Parathyroid adenoma (tissue), 2 donors: Measurements from ENCODE around the gene MEF2D.

ENCODE experiments used
- H2AFZ ChIP-seq: fragments of 300-600 bp; sonication (generic); one replicate; pipeline ENCODE4 v1.7.0; 2017; ENCODE audit warnings: antibody characterized with exemption, mild to moderate bottlenecking
- H3K27ac ChIP-seq: fragments of 300-600 bp; sonication (generic); one replicate; pipeline ENCODE4 v1.7.0; 2017
- H3K27me3 ChIP-seq: fragments of 300-600 bp; sonication (generic); one replicate; pipeline ENCODE4 v1.7.0; 2017; ENCODE audit warnings: low read length; ENCODE audit not compliant: control insufficient read depth, insufficient read depth
- H3K36me3 ChIP-seq: fragments of 300-600 bp; sonication (generic); one replicate; pipeline ENCODE4 v1.7.0; 2017; ENCODE audit warnings: low read length; ENCODE audit not compliant: control insufficient read depth, insufficient read depth
- H3K4me1 ChIP-seq: fragments of 300-600 bp; sonication (generic); one replicate; pipeline ENCODE4 v1.7.0; 2017; ENCODE audit warnings: control low read depth
- H3K4me2 ChIP-seq: fragments of 300-600 bp; sonication (generic); one replicate; pipeline ENCODE4 v1.7.0; 2017; ENCODE audit warnings: low read length
- H3K4me3 ChIP-seq: fragments of 300-600 bp; sonication (generic); one replicate; pipeline ENCODE4 v1.7.0; 2017; ENCODE audit warnings: low read depth, low read length
- H3K79me2 ChIP-seq: fragments of 300-600 bp; sonication (generic); one replicate; pipeline ENCODE4 v1.7.0; 2017; ENCODE audit warnings: control low read depth
- H3K9ac ChIP-seq: fragments of 300-600 bp; sonication (generic); one replicate; pipeline ENCODE4 v1.7.0; 2017; ENCODE audit warnings: mild to moderate bottlenecking
- H3K9me3 ChIP-seq: fragments of 300-600 bp; sonication (generic); one replicate; pipeline ENCODE4 v1.7.0; 2017; ENCODE audit warnings: low read length; ENCODE audit not compliant: control insufficient read depth
- TF ChIP-seq, protein P1 (sequence below): fragments of 300-600 bp; sonication (generic); IDR thresholded peaks from one replicate; pipeline ENCODE4 v1.7.0; 2017; ENCODE audit warnings: antibody characterized with exemption, mild to moderate bottlenecking
- donor health status: primary hyperparathyroidism.

Gene MEF2D

DNA sequence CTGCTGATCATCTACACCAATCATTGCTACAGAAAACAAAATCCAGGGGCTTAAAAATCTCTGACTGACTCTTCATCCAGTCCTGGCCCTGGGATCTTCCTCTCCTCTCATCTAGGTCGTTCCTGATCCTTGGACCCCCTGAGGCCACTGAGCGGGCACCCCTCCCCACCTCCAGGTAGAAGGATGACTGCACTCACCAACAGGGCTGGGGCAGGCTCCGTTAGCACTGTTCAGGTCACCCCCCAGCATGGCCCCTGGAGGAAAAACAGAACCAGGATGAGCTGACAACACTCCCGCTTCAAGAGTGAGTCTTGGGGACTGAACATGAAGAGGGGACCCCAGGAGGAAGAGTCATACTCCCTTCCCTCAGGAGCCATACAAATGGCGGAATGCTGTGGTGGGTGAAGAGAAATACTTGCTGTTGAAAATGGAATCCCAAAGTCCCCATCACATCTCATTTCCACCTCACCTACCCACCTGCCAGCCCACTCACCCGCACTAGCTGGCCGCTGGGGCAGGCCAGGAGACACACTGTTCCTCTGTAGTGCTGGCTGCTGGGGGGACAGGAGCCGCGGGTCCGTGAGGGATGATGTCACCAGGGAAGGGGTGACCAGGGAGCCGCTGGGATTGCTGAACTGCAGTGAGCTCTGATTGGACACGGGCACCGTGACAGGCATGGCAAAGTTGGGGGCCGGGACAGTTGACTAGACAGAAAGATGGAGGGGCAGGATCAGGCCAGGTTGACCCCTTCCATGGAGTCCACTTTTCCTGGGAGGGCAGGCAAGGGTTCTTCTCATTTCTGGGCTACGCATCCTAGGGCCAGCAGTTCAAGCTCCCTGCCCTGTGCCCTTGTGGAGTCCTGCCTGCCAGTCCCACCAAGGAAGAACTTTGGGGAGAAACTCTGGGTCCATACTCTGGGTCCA is 21.2 kb downstream of the MEF2D start:
- TF ChIP-seq, protein P1, sequence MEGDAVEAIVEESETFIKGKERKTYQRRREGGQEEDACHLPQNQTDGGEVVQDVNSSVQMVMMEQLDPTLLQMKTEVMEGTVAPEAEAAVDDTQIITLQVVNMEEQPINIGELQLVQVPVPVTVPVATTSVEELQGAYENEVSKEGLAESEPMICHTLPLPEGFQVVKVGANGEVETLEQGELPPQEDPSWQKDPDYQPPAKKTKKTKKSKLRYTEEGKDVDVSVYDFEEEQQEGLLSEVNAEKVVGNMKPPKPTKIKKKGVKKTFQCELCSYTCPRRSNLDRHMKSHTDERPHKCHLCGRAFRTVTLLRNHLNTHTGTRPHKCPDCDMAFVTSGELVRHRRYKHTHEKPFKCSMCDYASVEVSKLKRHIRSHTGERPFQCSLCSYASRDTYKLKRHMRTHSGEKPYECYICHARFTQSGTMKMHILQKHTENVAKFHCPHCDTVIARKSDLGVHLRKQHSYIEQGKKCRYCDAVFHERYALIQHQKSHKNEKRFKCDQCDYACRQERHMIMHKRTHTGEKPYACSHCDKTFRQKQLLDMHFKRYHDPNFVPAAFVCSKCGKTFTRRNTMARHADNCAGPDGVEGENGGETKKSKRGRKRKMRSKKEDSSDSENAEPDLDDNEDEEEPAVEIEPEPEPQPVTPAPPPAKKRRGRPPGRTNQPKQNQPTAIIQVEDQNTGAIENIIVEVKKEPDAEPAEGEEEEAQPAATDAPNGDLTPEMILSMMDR: no peak
- H3K36me3 ChIP-seq: no peaks in the 10 kb centered on the region
- H3K4me1 ChIP-seq: peaks cover 3% of the 10 kb centered on the region
- no peak overlapping the region for H2AFZ ChIP-seq
- no peaks in the 10 kb centered on the region for H3K9me3 ChIP-seq
- H3K27me3 ChIP-seq: no peaks in the 10 kb centered on the region
- no peak overlapping the region for H3K9ac ChIP-seq
- H3K79me2 ChIP-seq: peaks cover 48% of the 10 kb centered on the region
- no peak overlapping the region for H3K4me2 ChIP-seq
- no peak overlapping the region for H3K4me3 ChIP-seq
- H3K27ac ChIP-seq: no peak overlapping the region

DNA sequence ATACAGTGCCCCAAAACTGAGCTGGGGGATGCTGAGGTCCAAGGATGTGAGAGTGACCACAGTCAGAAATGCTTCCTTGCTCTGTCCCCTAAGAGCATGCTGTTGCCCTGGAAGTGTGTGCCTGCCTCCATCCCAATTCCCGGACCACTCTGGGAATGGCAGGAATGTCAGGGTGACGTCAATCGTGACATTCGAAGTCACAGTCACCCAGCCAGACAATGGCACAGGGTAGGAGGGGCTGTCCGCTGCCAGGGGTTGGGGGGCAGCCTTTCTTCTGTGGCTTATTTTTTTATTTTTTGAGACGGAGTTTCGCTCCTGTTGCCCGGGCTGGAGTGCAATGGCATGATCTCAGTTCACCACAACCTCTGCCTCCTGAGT is 22.3 kb downstream of the MEF2D start:
- H3K9me3 ChIP-seq: no peaks in the 10 kb centered on the region
- no peaks in the 10 kb centered on the region for H3K36me3 ChIP-seq
- no peak overlapping the region for H3K9ac ChIP-seq
- H2AFZ ChIP-seq: no peak overlapping the region
- H3K4me1 ChIP-seq: peaks cover 3% of the 10 kb centered on the region
- H3K27me3 ChIP-seq: no peaks in the 10 kb centered on the region
- H3K79me2 ChIP-seq: peaks cover 40% of the 10 kb centered on the region
- TF ChIP-seq, protein P1: no peak
- H3K27ac ChIP-seq: no peak overlapping the region
- no peak overlapping the region for H3K4me3 ChIP-seq
- H3K4me2 ChIP-seq: no peak overlapping the region

DNA sequence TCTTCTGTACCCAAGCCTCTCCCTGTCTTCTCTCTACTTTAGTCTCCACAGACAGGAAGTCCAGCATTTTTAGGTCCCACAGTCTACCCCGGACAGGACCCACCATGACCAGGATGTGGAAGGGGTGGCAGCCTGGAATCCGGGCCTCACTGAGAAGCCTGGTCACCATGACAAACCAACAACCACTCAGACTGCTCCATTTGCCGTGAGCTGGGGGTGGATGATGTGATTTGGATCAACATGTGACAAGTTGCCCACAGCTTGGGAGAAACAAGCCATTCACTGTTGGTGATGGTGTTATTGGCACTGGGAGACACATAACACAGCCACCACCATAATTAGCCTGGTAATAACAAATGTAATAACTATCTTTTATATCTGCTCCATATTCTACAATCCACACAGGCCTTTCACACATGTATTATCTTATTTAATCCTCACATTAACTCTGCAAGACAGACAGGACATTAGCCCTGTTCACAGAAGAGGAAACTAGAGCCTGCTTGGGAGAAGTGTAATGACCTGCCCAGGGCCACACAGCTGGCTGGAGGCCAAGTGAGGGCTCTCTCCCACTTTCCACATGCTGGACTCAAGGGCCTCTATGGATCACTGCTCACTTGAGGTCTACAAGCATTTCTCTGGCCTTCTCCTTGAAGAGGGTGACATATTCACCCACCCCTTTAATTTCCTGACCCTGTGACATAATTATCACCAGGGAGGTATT is 22.9 kb downstream of the MEF2D start:
- H3K27ac ChIP-seq: no peak overlapping the region
- H3K4me2 ChIP-seq: no peak overlapping the region
- TF ChIP-seq, protein P1: no peak
- no peak overlapping the region for H3K9ac ChIP-seq
- no peaks in the 10 kb centered on the region for H3K27me3 ChIP-seq
- H3K4me3 ChIP-seq: no peak overlapping the region
- H3K79me2 ChIP-seq: peaks cover 34% of the 10 kb centered on the region
- no peaks in the 10 kb centered on the region for H3K36me3 ChIP-seq
- H3K9me3 ChIP-seq: no peaks in the 10 kb centered on the region
- H2AFZ ChIP-seq: no peak overlapping the region
- H3K4me1 ChIP-seq: peaks cover 3% of the 10 kb centered on the region

DNA sequence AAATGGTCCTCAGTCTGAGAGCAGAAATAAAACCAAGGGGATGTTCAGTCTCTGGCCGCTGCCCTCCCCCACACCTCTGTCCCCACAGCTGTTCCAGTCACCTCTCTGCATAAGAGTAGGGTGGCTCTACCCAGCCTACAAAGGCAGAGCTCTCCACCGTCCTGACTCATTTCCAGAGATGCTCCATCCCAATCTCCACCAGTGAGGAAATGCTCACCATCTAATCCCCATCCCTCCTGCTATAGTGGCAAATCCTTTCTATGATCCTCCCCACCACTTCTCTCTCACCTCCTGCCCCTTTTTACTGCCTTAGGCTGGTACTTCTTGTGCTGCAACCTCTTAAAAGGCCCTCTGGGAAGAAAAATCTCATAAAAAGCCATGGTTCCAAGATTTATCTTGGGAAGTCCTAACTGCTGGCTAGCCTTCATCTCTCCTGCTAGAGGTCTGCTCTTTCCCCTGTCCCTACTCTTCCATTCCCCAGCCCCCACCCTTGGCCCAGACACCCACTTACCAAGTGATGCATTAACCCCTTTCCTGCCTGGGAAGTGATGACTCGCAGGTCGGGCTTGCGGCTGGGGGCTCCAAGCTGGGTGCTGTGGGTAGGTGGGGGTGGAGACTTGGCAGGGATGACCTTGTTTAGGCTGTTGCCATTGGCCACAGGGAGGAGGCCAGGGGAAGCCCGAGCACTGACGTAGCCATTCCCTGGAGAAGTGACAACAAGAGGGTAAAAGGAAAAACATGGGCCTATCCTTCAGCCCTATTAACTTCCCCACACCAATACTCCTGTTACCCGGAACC is 23.9 kb downstream of the MEF2D start:
- Histone ChIP-seq H3K4me1 (peaks cover 3% of the 10 kb centered on the region), H3K9me3 (no peaks in the 10 kb centered on the region), H3K9ac (no peak overlapping the region), H3K27me3 (no peaks in the 10 kb centered on the region), H3K36me3 (no peaks in the 10 kb centered on the region), H3K4me3 (no peak overlapping the region), H3K4me2 (no peak overlapping the region), H2AFZ (no peak overlapping the region), H3K79me2 (peaks cover 28% of the 10 kb centered on the region), H3K27ac (no peak overlapping the region)
- TF ChIP-seq, protein P1: no peak
